Measurements from ENCODE around the gene ATG9A.

The ATG9A gene

GRCh38 chr2:219245148-219245898 is 15.9 kb upstream of the ATG9A start, which contains the start of the genes GLB1L and STK16 (continued):
- TF ChIP-seq ZNF169 (tag by site-specific recombination; IDR thresholded peaks at IDR 0.05) (no peak), ZNF692 (tag by site-specific recombination; IDR thresholded peaks at IDR 0.05) (peak; percentile 67), ZNF274 (IDR thresholded peaks at IDR 0.05; ENCODE audit: low read length) (no peak), ZNF274 (tag by site-specific recombination; IDR thresholded peaks at IDR 0.05; ENCODE audit: borderline replicate concordance) (no peak), ZNF426 (tag by site-specific recombination; IDR thresholded peaks at IDR 0.05) (no peak), PBX3 (CRISPR knock-in tag; IDR thresholded peaks at IDR 0.05) (peak; percentile 86), ZNF155 (tag by site-specific recombination; IDR thresholded peaks at IDR 0.05) (no peak), ZNF677 (tag by site-specific recombination; IDR thresholded peaks at IDR 0.05) (no peak), SP7 (tag by site-specific recombination; IDR thresholded peaks at IDR 0.05) (peak; percentile 41; the same call in 1 of the 2 replicates), SCRT1 (tag by site-specific recombination; IDR thresholded peaks at IDR 0.05; ENCODE audit: borderline replicate concordance) (no peak), ZBTB20 (tag by site-specific recombination; IDR thresholded peaks at IDR 0.05) (no peak), CTCF (tag by site-specific recombination; IDR thresholded peaks at IDR 0.05) (peak; percentile 32; the same call in 1 of the 2 replicates), ZBTB7A (tag by site-specific recombination; IDR thresholded peaks at IDR 0.05; ENCODE audit: low read depth) (no peak), ZNF266 (tag by site-specific recombination; IDR thresholded peaks at IDR 0.05; ENCODE audit: low read depth) (no peak), ZNF488 (tag by site-specific recombination; IDR thresholded peaks at IDR 0.05) (no peak), ZBTB10 (tag by site-specific recombination; IDR thresholded peaks at IDR 0.05) (no peak), ZBTB17 (tag by site-specific recombination; IDR thresholded peaks at IDR 0.05) (peak; percentile 99), ZNF776 (tag by site-specific recombination; IDR thresholded peaks at IDR 0.05; ENCODE audit: borderline replicate concordance) (no peak), ZNF148 (tag by site-specific recombination; IDR thresholded peaks at IDR 0.05; ENCODE audit: borderline replicate concordance) (no peak), ZNF18 (tag by site-specific recombination; IDR thresholded peaks at IDR 0.05) (no peak), ZNF626 (tag by site-specific recombination; IDR thresholded peaks at IDR 0.05) (no peak), ZBTB1 (tag by site-specific recombination; IDR thresholded peaks at IDR 0.05) (no peak), ZFP41 (tag by site-specific recombination; IDR thresholded peaks at IDR 0.05; ENCODE audit: borderline replicate concordance) (no peak), MYNN (tag by site-specific recombination; IDR thresholded peaks at IDR 0.05; ENCODE audit: borderline replicate concordance) (no peak), HOXD13 (CRISPR knock-in tag; IDR thresholded peaks at IDR 0.05; ENCODE audit: borderline replicate concordance) (no peak), ZNF174 (tag by site-specific recombination; IDR thresholded peaks at IDR 0.05) (no peak), ZNF23 (tag by site-specific recombination; IDR thresholded peaks at IDR 0.05; ENCODE audit: borderline replicate concordance) (no peak), ZNF112 (tag by site-specific recombination; IDR thresholded peaks at IDR 0.05) (no peak)

Measured in HEK293 (cell line).